Fibroblast of lung (primary cell): ENCODE measurements around the gene MYO5B. TPM values are rescaled to one million over a fixed set of nuclear protein-coding genes. Genes with fewer than 3 reads are reported as not detected.

ENCODE experiments used
- DNase-seq, 2 donors: peaks; one replicate each; pipeline versions ENCODE4 v3.0.0 to v3.0.0-alpha.2; 2010; ENCODE audit warnings: low read depth in 2 of 2
- H2AFZ ChIP-seq: 2 replicates; pipeline ENCODE4 v1.5.1; 2012; ENCODE audit warnings: low read length, control low read depth, inconsistent platforms
- H3K27ac ChIP-seq: 2 replicates; pipeline ENCODE4 v1.5.1; 2011; ENCODE audit warnings: low read length, control low read depth; ENCODE audit not compliant: insufficient read depth
- H3K27me3 ChIP-seq: 2 replicates; pipeline ENCODE4 v1.5.1; 2011; ENCODE audit warnings: mild to moderate bottlenecking, low read length; ENCODE audit not compliant: control insufficient read depth, insufficient read depth
- H3K36me3 ChIP-seq: 2 replicates; pipeline ENCODE4 v1.5.1; 2011; ENCODE audit warnings: low read length; ENCODE audit not compliant: control insufficient read depth, insufficient read depth
- H3K4me1 ChIP-seq: 2 replicates; pipeline ENCODE4 v1.5.1; 2011; ENCODE audit warnings: low read length; ENCODE audit not compliant: control insufficient read depth, insufficient read depth; ENCODE audit errors: extremely low read depth
- H3K4me2 ChIP-seq: 2 replicates; pipeline ENCODE4 v1.5.1; 2011; ENCODE audit warnings: low read length, control low read depth; ENCODE audit not compliant: insufficient read depth; ENCODE audit errors: extremely low read depth
- H3K4me3 ChIP-seq, 4 experiments: fragments of 200-600 bp in 1 of 4; sonication (generic) in 1 of 4; replicated peaks in 1 of 4; 2 replicates each; pipeline ENCODE4 v1.5.1; 2011 to 2016; ENCODE audit warnings: low read length in 4 of 4, low read depth in 3 of 4, mild to moderate bottlenecking in 3 of 4, control low read depth in 2 of 4, inconsistent platforms in 1 of 4, mixed read lengths in 1 of 4; ENCODE audit not compliant: insufficient read depth in 1 of 4; ENCODE audit errors: control extremely low read depth in 1 of 4
- H3K79me2 ChIP-seq: 2 replicates; pipeline ENCODE4 v1.5.1; 2012; ENCODE audit warnings: mild to moderate bottlenecking, low read length, inconsistent platforms; ENCODE audit not compliant: control insufficient read depth, insufficient read depth
- H3K9ac ChIP-seq: 2 replicates; pipeline ENCODE4 v1.5.1; 2011; ENCODE audit warnings: mild to moderate bottlenecking, low read length, control low read depth; ENCODE audit not compliant: insufficient read depth
- H3K9me3 ChIP-seq: 2 replicates; pipeline ENCODE4 v1.5.1; 2012; ENCODE audit warnings: low read depth, low read length; ENCODE audit not compliant: control insufficient read depth, insufficient read depth
- H4K20me1 ChIP-seq: 2 replicates; pipeline ENCODE4 v1.5.1; 2011; ENCODE audit warnings: low read length; ENCODE audit not compliant: control insufficient read depth, insufficient read depth; ENCODE audit errors: extremely low read depth
- CTCF ChIP-seq, 2 donors: IDR thresholded peaks in 1 of 2; conservative IDR thresholded peaks in 1 of 2; 1 replicate in 1 of 2; 2 replicates in 1 of 2; pipeline ENCODE4 v1.5.1; 2011 to 2012; ENCODE audit warnings: low read length in 2 of 2, control low read depth in 1 of 2, inconsistent platforms in 1 of 2, low read depth in 1 of 2, mild to moderate bottlenecking in 1 of 2
- EZH2 ChIP-seq: IDR thresholded peaks from 2 replicates; pipeline ENCODE4 v1.5.1; 2012; ENCODE audit warnings: low read length, control low read depth, mild to moderate bottlenecking; ENCODE audit errors: missing control alignments
- polyA plus RNA-seq, 2 donors: library from polyadenylated mRNA; depleted of rRNA in 1 of 2; stranded (reverse) in 1 of 2; unstranded in 1 of 2; fragments of >200 nt; gene quantifications; 2 replicates each; pipeline ENCODE4 v1.2.1, GENCODE V29; 2011 to 2012; ENCODE audit warnings: missing spikeins in 1 of 2
- total RNA-seq: library from RNA; depleted of rRNA; stranded (reverse); fragments of >200 nt; gene quantifications from 2 replicates; pipeline ENCODE4 v1.2.1, GENCODE V29; 2014

MYO5B gene
- total and polyA plus RNA-seq, 2 donors (not counting 1 experiment from before 2014, with no cell fraction given): under 0.01 to 0.06 TPM

DNA sequence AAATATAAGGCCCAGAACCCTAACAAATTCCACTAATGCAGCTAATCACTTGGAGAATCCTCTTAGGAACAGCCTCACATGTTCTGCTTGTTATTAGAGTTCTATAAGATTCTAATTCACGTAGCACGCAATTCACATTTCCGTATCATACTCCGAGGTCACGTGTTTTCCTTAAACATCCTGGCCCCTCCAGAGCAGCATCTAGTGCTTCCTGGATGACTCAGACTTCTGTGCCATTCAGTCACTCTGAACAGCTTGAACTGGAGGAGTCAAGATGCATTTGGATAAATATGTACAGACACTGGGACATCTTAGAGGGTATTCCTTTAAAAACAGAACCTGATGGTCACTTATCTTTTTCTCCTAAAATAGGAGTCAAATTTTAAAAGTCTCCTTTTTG, 156.5 kb downstream of the MYO5B start:
- Histone ChIP-seq H3K4me1 (no peaks in the 10 kb centered on the region), H3K79me2 (no peaks in the 10 kb centered on the region), H2AFZ (no peak overlapping the region), H3K27ac (no peak overlapping the region), H3K9ac (no peak overlapping the region), H3K36me3 (no peaks in the 10 kb centered on the region), H3K9me3 (no peaks in the 10 kb centered on the region), H3K4me3 (no peak overlapping the region), H3K4me2 (no peak overlapping the region), H3K27me3 (no peaks in the 10 kb centered on the region), H4K20me1 (no peaks in the 10 kb centered on the region)
- DNase-seq: no peak
- TF ChIP-seq CTCF (conservative IDR thresholded peaks at IDR 0.05 in 1 of 2, IDR thresholded peaks at IDR 0.05 in 1 of 2; ENCODE audit: low read depth in 1 of 2, low read length in 2 of 2) (no peak), EZH2 (no peak)

DNA sequence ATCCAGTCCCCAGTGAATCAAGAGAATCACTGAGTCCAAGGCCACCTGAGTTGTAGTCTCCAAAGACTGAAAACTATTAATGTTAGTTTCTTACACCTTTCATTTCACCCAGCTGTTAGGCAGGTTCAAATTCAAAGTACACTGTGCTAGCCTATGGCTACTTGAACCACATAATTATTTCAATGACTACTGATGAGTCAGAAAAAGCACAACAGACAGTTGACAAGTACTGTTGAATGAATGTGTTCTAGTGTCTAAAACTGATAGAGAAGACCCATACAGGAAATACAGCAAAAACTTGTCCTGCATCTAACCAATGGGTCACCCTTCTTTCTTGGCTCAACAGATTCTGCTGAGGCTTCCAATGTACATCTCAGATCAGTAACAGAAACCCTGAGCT, 160.9 kb downstream of the MYO5B start:
- Histone ChIP-seq H3K27me3 (no peaks in the 10 kb centered on the region), H3K27ac (no peak overlapping the region), H3K79me2 (no peaks in the 10 kb centered on the region), H3K4me2 (no peak overlapping the region), H3K4me1 (no peaks in the 10 kb centered on the region), H3K4me3 (no peak overlapping the region), H2AFZ (no peak overlapping the region), H3K9me3 (no peaks in the 10 kb centered on the region), H3K36me3 (no peaks in the 10 kb centered on the region), H4K20me1 (no peaks in the 10 kb centered on the region), H3K9ac (no peak overlapping the region)
- TF ChIP-seq CTCF (conservative IDR thresholded peaks at IDR 0.05 in 1 of 2, IDR thresholded peaks at IDR 0.05 in 1 of 2; ENCODE audit: low read depth in 1 of 2, low read length in 2 of 2): no peak
- no peak for TF ChIP-seq EZH2
- DNase-seq: no peak

DNA sequence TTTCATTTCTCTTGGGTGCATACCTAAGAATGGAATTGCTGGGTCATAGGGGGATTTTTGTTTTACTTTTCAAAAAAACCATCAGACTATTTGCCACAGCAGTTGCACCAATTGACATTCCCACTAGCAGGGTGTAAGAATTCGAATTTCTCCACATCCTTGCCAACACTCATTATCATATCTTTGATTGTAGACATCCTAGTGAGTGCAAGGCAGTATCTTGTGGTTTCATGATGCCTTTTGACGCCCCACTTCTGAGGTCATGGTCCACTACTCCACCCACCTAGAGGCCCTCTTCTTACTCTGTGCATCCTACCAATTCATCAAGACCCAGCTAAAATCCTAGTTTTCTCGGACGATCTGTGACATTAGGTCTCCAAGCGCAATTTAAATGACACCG, 161.9 kb downstream of the MYO5B start:
- DNase-seq: no peak
- Histone ChIP-seq H3K4me1 (no peaks in the 10 kb centered on the region), H3K36me3 (no peaks in the 10 kb centered on the region), H3K9ac (no peak overlapping the region), H3K4me3 (no peak overlapping the region), H2AFZ (no peak overlapping the region), H3K4me2 (no peak overlapping the region), H3K9me3 (no peaks in the 10 kb centered on the region), H3K79me2 (no peaks in the 10 kb centered on the region), H4K20me1 (no peaks in the 10 kb centered on the region), H3K27me3 (no peaks in the 10 kb centered on the region), H3K27ac (no peak overlapping the region)
- TF ChIP-seq EZH2 (no peak), CTCF (conservative IDR thresholded peaks at IDR 0.05 in 1 of 2, IDR thresholded peaks at IDR 0.05 in 1 of 2; ENCODE audit: low read depth in 1 of 2, low read length in 2 of 2) (no peak)
